ENCODE measurements around the gene C20orf204. TPM values are rescaled to one million over a fixed set of nuclear protein-coding genes. Genes with fewer than 3 reads are reported as not detected.

C20orf204 gene
- total and polyA plus RNA-seq, 2 of the 8 experiments (the other 6 are each of a cell fraction or from before 2014, with no cell fraction given), result 0.39 to 0.52 TPM

DNA sequence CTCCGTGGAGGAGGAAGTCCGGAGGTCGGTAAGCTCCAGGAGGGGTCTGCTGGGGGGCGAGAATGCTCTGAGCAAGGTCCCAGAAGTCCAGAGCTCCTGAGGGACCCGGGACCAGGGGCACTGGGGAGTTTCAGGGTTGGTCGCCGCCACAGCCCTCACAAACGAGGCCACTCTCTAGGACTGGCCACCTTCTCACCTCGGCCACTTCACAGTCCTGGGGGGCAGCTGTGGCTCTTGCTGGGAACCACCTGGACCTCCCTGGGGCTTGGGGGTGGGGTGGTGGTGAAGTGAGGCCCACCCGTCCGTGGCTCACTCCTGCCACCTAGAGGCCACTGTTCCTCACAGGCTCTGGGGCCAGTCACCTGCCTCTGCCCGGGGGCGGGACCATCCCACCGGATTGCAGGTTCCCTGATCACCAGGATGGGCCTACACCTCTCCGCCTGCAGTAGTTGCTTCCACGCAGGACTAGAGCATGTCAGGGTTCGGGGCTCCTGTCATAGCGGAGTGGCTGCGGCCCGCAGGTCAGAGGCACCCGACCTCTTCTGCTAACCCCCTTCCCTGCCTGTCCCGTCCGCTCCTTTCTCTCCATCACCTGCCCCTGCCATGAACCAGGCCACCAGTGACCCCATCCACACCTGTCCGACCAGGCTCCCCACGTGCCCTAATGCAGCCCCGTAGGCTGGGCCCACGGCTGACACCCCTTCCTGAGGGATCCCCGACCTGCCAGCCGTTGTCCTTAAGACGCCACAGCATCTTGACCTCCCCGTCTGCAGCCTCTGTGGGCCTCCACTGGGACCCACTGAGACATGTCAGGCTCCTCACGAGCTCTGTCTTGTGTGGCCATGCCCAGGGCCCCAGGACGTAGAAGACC lies 21.9 kb downstream of the C20orf204 start:
- H3K4me2 ChIP-seq (ENCODE audit: insufficient read depth in 1 of 2, low read depth in 2 of 2, low read length in 2 of 2), result peak overlapping the region in 1 of 2 experiments; percentile 57; a peak in 1 of 4 replicates
- no peaks in the 10 kb centered on the region for H3K9me3 ChIP-seq (ENCODE audit: insufficient read depth in 2 of 2, low read depth in 1 of 2, low read length in 1 of 2)
- H2BK15ac ChIP-seq (ENCODE audit: low read length), result peak overlapping the region; percentile 98; the same call in 1 of the 2 replicates
- FAIRE-seq (no peak), DNase-seq (ENCODE audit: low read depth in 1 of 2, low spot score in 2 of 2) (peak in 1 of 2 experiments; percentile 98)
- no peak overlapping the region for H2BK120ac ChIP-seq (replicated peaks; ENCODE audit: low read depth, low read length)
- H3K23me2 ChIP-seq (ENCODE audit: low read depth, low read length), result no peaks in the 10 kb centered on the region; the same call in 1 of the 2 replicates
- 0 out of 2 replicates have a peak overlapping the region, but pooled peaks have one; percentile 19 for H2BK5ac ChIP-seq (ENCODE audit: low read depth, low read length)
- 40% methylated on average over 30 of the region's 33 CpGs; no CpG with 5 or more reads in 1 of the 2 experiments for WGBS, 2 experiments (ENCODE audit: extremely low coverage in 1 of 2, insufficient coverage in 1 of 2, insufficient read length in 1 of 2, insufficient replicate concordance in 2 of 2, low coverage in 1 of 2, low lambda C conversion rate in 2 of 2, missing lambda C conversion rate in 1 of 2)
- peak overlapping the region in 1 of 4 experiments; percentile 7; a peak in 1 of 8 replicates for H3K4me3 ChIP-seq (ENCODE audit: extremely low read depth in 1 of 4, insufficient read depth in 2 of 4, low read depth in 3 of 4, low read length in 4 of 4)
- peaks cover 0 to 22% (median 14%) of the 10 kb centered on the region in 4 experiments; a peak in 6 of 7 replicates for H3K4me1 ChIP-seq (replicated peaks in 1 of 4; ENCODE audit: control insufficient read depth in 3 of 4, insufficient read depth in 4 of 4, low read length in 3 of 4)
- H4K91ac ChIP-seq (replicated peaks; ENCODE audit: insufficient read length, low read length), result no peak overlapping the region
- H3K79me1 ChIP-seq (ENCODE audit: low read depth, low read length), result no peaks in the 10 kb centered on the region
- H4K8ac ChIP-seq (ENCODE audit: extremely low read depth, insufficient read depth, low read length), result peak overlapping the region; percentile 88
- CTCF ChIA-PET (ENCODE audit: partially characterized antibody), result interaction anchor here (0.6 to 15.0 kb wide), 21 partner anchors 8 to 519 kb away, joined by 3 to 139 read pairs (median 4); partner anchors contain the start of genes C20orf204, LKAAEAR1, OPRL1 and RGS19
- no peak overlapping the region for H2AFZ ChIP-seq (ENCODE audit: low read length)
- no peak overlapping the region for H3K9ac ChIP-seq (replicated peaks in 1 of 4; ENCODE audit: extremely low read depth in 1 of 4, low read depth in 3 of 4, low read length in 3 of 4)
- H3K36me3 ChIP-seq (ENCODE audit: control insufficient read depth in 2 of 4, insufficient read depth in 4 of 4, low read length in 3 of 4), result no peaks in the 10 kb centered on the region
- no peak overlapping the region for H3K23ac ChIP-seq (ENCODE audit: insufficient read length)
- no peak overlapping the region; the same call in 1 of the 2 replicates for H2BK12ac ChIP-seq (ENCODE audit: low read depth, low read length)
- H3K79me2 ChIP-seq (ENCODE audit: control insufficient read depth in 1 of 2, insufficient read depth in 2 of 2, low read length in 2 of 2), result no peaks in the 10 kb centered on the region
- H2BK20ac ChIP-seq (ENCODE audit: low read length), result no peak overlapping the region; the same call in 1 of the 2 replicates
- no peak overlapping the region for H4K5ac ChIP-seq (ENCODE audit: insufficient read length, low read depth, low read length)
- peak overlapping the region; percentile 93 for H3K4ac ChIP-seq (replicated peaks; ENCODE audit: insufficient read length, low read depth, low read length)
- peak overlapping the region; percentile 62; the same call in 1 of the 2 replicates for H3K18ac ChIP-seq (ENCODE audit: extremely low read depth, low read length)
- no peak overlapping the region for H3K56ac ChIP-seq (replicated peaks; ENCODE audit: insufficient read length, low read depth, low read length)
- H3K14ac ChIP-seq (ENCODE audit: insufficient read length), result no peak overlapping the region
- H2AK5ac ChIP-seq (ENCODE audit: low read depth, low read length), result no peak overlapping the region
- H4K20me1 ChIP-seq (replicated peaks in 1 of 2; ENCODE audit: control insufficient read depth in 1 of 2, insufficient read depth in 2 of 2, low read length in 2 of 2), result no peaks in the 10 kb centered on the region
- H3K27me3 ChIP-seq (replicated peaks in 1 of 4; ENCODE audit: control insufficient read depth in 3 of 4, extremely low read depth in 1 of 4, insufficient read depth in 3 of 4, low read length in 3 of 4), result peaks cover 0 to 5% (median 2%) of the 10 kb centered on the region in 4 experiments; a peak in 2 of 7 replicates
- no peak overlapping the region for H3K27ac ChIP-seq (ENCODE audit: low read depth, low read length)
- POLR2A ChIA-PET (ENCODE audit: partially characterized antibody), result interaction anchor here (1.7 to 1.8 kb wide), 2 partner anchors 13 to 18 kb away, joined by 8 to 9 read pairs; no protein-coding TSS in a partner anchor
- TF ChIP-seq SIN3A (conservative IDR thresholded peaks at IDR 0.05 in 1 of 2, IDR thresholded peaks at IDR 0.05 in 1 of 2; ENCODE audit: low read depth in 1 of 2, low read length in 2 of 2) (0 out of 4 replicates have a peak, but pooled peaks of 1 of the 2 experiments have one; percentile 45), SP1 (IDR thresholded peaks at IDR 0.05; ENCODE audit: low read depth, low read length) (0 out of 2 replicates have a peak, but pooled peaks have one; percentile 18), BACH1 (IDR thresholded peaks at IDR 0.05; ENCODE audit: low read length) (no peak), SIRT6 (IDR thresholded peaks at IDR 0.05; ENCODE audit: low read length) (no peak), EGR1 (IDR thresholded peaks at IDR 0.05; ENCODE audit: borderline replicate concordance, low read depth, low read length) (no peak), EP300 (IDR thresholded peaks at IDR 0.05; ENCODE audit: borderline replicate concordance in 1 of 2, low read depth in 2 of 2, low read length in 2 of 2) (peak in 1 of 2 experiments; percentile 4; a peak in 1 of 3 replicates), RBBP5 (IDR thresholded peaks at IDR 0.05; ENCODE audit: borderline replicate concordance, low read depth, low read length) (0 out of 2 replicates have a peak, but pooled peaks have one; percentile 29), KDM5A (IDR thresholded peaks at IDR 0.05; ENCODE audit: low read length) (no peak), TCF12 (IDR thresholded peaks at IDR 0.05; ENCODE audit: low read depth, low read length) (0 out of 2 replicates have a peak, but pooled peaks have one; percentile 54), BRCA1 (IDR thresholded peaks at IDR 0.05; ENCODE audit: low read depth, low read length) (no peak)
